Iris pigment epithelial cell (primary cell): ENCODE data around the gene SLX4IP.

Experiments used
- DNase-seq: peaks from one replicate; pipeline ENCODE4 v3.0.0-alpha.2; 2011; ENCODE audit warnings: low read depth

The SLX4IP gene

GRCh38 chr20:10429443-10429981 is 5.6 kb upstream of the SLX4IP start:
- no peak for DNase-seq

GRCh38 chr20:10430000-10430466 is 5.1 kb upstream of the SLX4IP start:
- peak; percentile 49 for DNase-seq

- no peak for DNase-seq
Measured at GRCh38 chr20:10430704-10431103, 4.4 kb upstream of the SLX4IP start.

- DNase-seq: peak; percentile 50
Measured at GRCh38 chr20:10432079-10432478, 3.0 kb upstream of the SLX4IP start.

GRCh38 chr20:10433014-10433622 is 2.0 kb upstream of the SLX4IP start:
- peak; percentile 22 for DNase-seq

- DNase-seq: peak; percentile 97
Measured at GRCh38 chr20:10433623-10434466, 1.3 kb upstream of the SLX4IP start, which contains the start of gene MKKS. Gene MKKS, minus strand, starts transcription at chr20:10434222. Its CDS starts 20,708 bp downstream, at chr20:10413514.

- peak; percentile 100 for DNase-seq
Measured at GRCh38 chr20:10434467-10434831, 656 bp upstream of the SLX4IP start.

- DNase-seq: no peak
Measured at GRCh38 chr20:10436053-10436699, 1.1 kb downstream of the SLX4IP start.

GRCh38 chr20:10438217-10438616 is 3.1 kb downstream of the SLX4IP start:
- DNase-seq: no peak

- no peak for DNase-seq
Measured at GRCh38 chr20:10443936-10444335, 8.8 kb downstream of the SLX4IP start.

GRCh38 chr20:10445758-10446157 is 10.7 kb downstream of the SLX4IP start:
- no peak for DNase-seq

GRCh38 chr20:10447028-10447427 is 11.9 kb downstream of the SLX4IP start:
- DNase-seq: peak; percentile 85

- peak; percentile 66 for DNase-seq
Measured at GRCh38 chr20:10448270-10449156, 13.4 kb downstream of the SLX4IP start.

GRCh38 chr20:10449270-10449669 is 14.2 kb downstream of the SLX4IP start:
- DNase-seq: no peak

- no peak for DNase-seq
Measured at GRCh38 chr20:10453241-10453640, 18.1 kb downstream of the SLX4IP start.

- no peak for DNase-seq
Measured at GRCh38 chr20:10454151-10454750, 19.1 kb downstream of the SLX4IP start.

GRCh38 chr20:10461495-10461894 is 26.4 kb downstream of the SLX4IP start:
- no peak for DNase-seq

- no peak for DNase-seq
Measured at GRCh38 chr20:10462516-10462915, 27.4 kb downstream of the SLX4IP start.

GRCh38 chr20:10463622-10464021 is 28.5 kb downstream of the SLX4IP start:
- peak; percentile 61 for DNase-seq

- DNase-seq: no peak
Measured at GRCh38 chr20:10465135-10465534, 30.0 kb downstream of the SLX4IP start.

GRCh38 chr20:10466325-10466724 is 31.2 kb downstream of the SLX4IP start:
- no peak for DNase-seq
